Neural crest cell (in vitro differentiated cells): ENCODE results near the gene HS6ST1. TPM values are rescaled to one million over a fixed set of nuclear protein-coding genes. Genes with fewer than 3 reads are reported as not detected.

ENCODE experiments used
- DNase-seq: peaks from one replicate; pipeline ENCODE4 v3.0.0; 2021; ENCODE audit warnings: low read depth, mixed read lengths, low spot score
- H3K27ac Mint-ChIP-seq: one replicate; pipeline ENCODE4 v1.8.0; 2021; ENCODE audit warnings: mild to moderate bottlenecking, mixed read lengths; ENCODE audit not compliant: unreplicated experiment
- H3K27me3 Mint-ChIP-seq: 2 replicates; pipeline ENCODE4 v1.8.0; 2021; ENCODE audit warnings: low read depth, mild to moderate bottlenecking, mixed read lengths
- H3K36me3 Mint-ChIP-seq: 2 replicates; pipeline ENCODE4 v1.8.0; 2021; ENCODE audit warnings: low read depth, mild to moderate bottlenecking, mixed read lengths
- H3K4me1 Mint-ChIP-seq: 2 replicates; pipeline ENCODE4 v1.8.0; 2021; ENCODE audit warnings: mixed read lengths
- H3K4me3 Mint-ChIP-seq: one replicate; pipeline ENCODE4 v1.8.0; 2021; ENCODE audit warnings: mild to moderate bottlenecking, mixed read lengths
- H3K9me3 Mint-ChIP-seq: 2 replicates; pipeline ENCODE4 v1.8.0; 2021; ENCODE audit warnings: mixed read lengths
- CTCF ChIP-seq: fragments of 200-600 bp; sonication (generic); conservative IDR thresholded peaks from 2 replicates; pipeline ENCODE4 v1.5.0; 2021; ENCODE audit warnings: antibody characterized with exemption, mild to moderate bottlenecking
- total RNA-seq: library from RNA; stranded (reverse); gene quantifications from 2 replicates; pipeline ENCODE4 v1.2.1, GENCODE V29; 2021

The HS6ST1 gene
- total RNA-seq, 1 donor from 2014 or later: 39.8 TPM

- TF ChIP-seq CTCF: no peak
- Mint-ChIP-seq H3K4me1 (peaks cover 10% of the 10 kb centered on the region), H3K27me3 (peaks cover 7% of the 10 kb centered on the region), H3K36me3 (no peaks in the 10 kb centered on the region), H3K4me3 (peak overlapping the region; percentile 70), H3K27ac (peak overlapping the region; percentile 86), H3K9me3 (no peaks in the 10 kb centered on the region)
- no peak for DNase-seq
Observed at GRCh38 chr2:128322715-128323554, 4.3 kb upstream of the HS6ST1 start.

- DNase-seq: peak; percentile 89
- peak overlapping the region; percentile 13 for H3K27ac Mint-ChIP-seq
- peak overlapping the region; percentile 91 for H3K4me3 Mint-ChIP-seq
- H3K9me3 Mint-ChIP-seq: no peaks in the 10 kb centered on the region
- peak; percentile 97 for TF ChIP-seq CTCF
- H3K4me1 Mint-ChIP-seq: peaks cover 10% of the 10 kb centered on the region
- no peaks in the 10 kb centered on the region for H3K36me3 Mint-ChIP-seq
- H3K27me3 Mint-ChIP-seq: peaks cover 11% of the 10 kb centered on the region
Observed at GRCh38 chr2:128321784-128322714, 3.4 kb upstream of the HS6ST1 start.

GRCh38 chr2:128320906-128321771 is 2.5 kb upstream of the HS6ST1 start:
- Mint-ChIP-seq H3K9me3 (no peaks in the 10 kb centered on the region), H3K36me3 (no peaks in the 10 kb centered on the region), H3K27me3 (peaks cover 16% of the 10 kb centered on the region), H3K4me1 (peaks cover 18% of the 10 kb centered on the region), H3K4me3 (peak overlapping the region; percentile 91), H3K27ac (peak overlapping the region; percentile 13)
- no peak for TF ChIP-seq CTCF
- no peak for DNase-seq

- TF ChIP-seq CTCF: no peak
- H3K27ac Mint-ChIP-seq: no peak overlapping the region
- H3K27me3 Mint-ChIP-seq: peaks cover 16% of the 10 kb centered on the region
- DNase-seq: no peak
- peak overlapping the region; percentile 91 for H3K4me3 Mint-ChIP-seq
- peaks cover 21% of the 10 kb centered on the region for H3K4me1 Mint-ChIP-seq
- no peaks in the 10 kb centered on the region for H3K9me3 Mint-ChIP-seq
- H3K36me3 Mint-ChIP-seq: no peaks in the 10 kb centered on the region
Observed at GRCh38 chr2:128320192-128320905, 1.7 kb upstream of the HS6ST1 start.
